Activated naive CD4-positive, alpha-beta T cell treated with anti-CD3 and anti-CD28 coated beads, Interleukin-2, amount 50 U/mL, for 24 hours (primary cell): Measurements from ENCODE around the gene PLCH2.

ENCODE experiments used
- H3K27ac Mint-ChIP-seq: one replicate; pipeline ENCODE4 v1.8.0; 2021; ENCODE audit warnings: mild to moderate bottlenecking, mixed read lengths
- H3K27me3 Mint-ChIP-seq: one replicate; pipeline ENCODE4 v1.8.0; 2021; ENCODE audit warnings: mixed read lengths
- H3K36me3 Mint-ChIP-seq: one replicate; pipeline ENCODE4 v1.8.0; 2021; ENCODE audit warnings: mixed read lengths
- H3K4me1 Mint-ChIP-seq: one replicate; pipeline ENCODE4 v1.8.0; 2021; ENCODE audit warnings: mixed read lengths
- H3K4me3 Mint-ChIP-seq: one replicate; pipeline ENCODE4 v1.8.0; 2021; ENCODE audit warnings: mild to moderate bottlenecking, mixed read lengths
- H3K9me3 Mint-ChIP-seq: one replicate; pipeline ENCODE4 v1.8.0; 2021; ENCODE audit warnings: mixed read lengths

PLCH2 gene

DNA sequence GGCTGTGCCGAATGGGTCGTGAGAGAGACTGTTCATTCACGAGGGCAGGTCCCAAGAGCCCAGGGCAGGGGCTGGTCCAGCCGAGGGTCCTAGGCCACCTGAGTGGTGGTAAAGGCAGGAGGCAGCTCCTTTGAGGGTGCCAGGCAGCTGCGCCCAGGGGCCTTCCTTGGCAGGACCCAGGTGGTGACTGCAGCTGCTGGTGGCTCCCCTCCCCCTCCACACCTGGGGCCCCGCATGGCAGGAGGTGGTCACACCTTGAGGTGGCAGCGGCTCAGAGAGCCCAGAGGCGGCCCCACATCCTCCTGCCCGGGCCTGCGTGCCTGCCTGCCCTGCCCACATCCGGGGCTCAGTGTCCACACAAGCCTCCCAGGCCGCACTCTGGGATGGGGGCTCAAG is 9.8 kb upstream of the PLCH2 start:
- peaks cover 3% of the 10 kb centered on the region for H3K27me3 Mint-ChIP-seq
- no peaks in the 10 kb centered on the region for H3K4me1 Mint-ChIP-seq
- H3K9me3 Mint-ChIP-seq: no peaks in the 10 kb centered on the region
- no peaks in the 10 kb centered on the region for H3K36me3 Mint-ChIP-seq
- no peak overlapping the region for H3K4me3 Mint-ChIP-seq
- H3K27ac Mint-ChIP-seq: no peak overlapping the region

DNA sequence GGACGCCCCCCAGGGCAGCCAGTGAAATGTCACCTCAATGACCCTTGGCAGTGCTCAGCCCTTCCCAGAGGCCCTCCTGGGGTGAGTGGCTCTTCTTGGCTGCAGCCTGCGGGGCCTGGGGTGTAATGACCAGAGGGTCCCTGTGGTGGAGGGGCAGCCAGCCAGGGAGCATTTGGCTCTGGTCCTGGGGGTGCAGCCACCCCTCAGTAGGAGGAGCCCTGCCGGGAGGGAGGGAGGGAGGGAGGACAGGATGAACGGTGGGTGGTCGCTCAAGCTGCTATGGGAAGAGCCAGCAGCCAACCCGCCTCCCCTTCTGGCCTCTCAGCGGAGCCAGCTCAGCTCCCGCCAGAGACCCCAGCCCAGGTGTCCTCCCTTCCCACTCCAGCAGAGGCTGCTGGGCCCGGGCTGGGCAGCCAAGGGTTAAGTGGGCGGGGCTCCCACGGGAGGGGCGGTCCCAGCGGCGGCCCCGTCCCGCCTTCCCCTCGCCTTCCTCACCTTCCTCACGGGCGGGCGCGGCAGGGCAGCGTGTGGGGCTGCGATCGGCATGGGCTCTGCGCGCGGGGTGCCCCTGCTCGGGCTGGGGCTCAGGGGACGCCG is 9.0 kb upstream of the PLCH2 start:
- Mint-ChIP-seq H3K27me3 (peaks cover 3% of the 10 kb centered on the region), H3K4me1 (no peaks in the 10 kb centered on the region), H3K36me3 (no peaks in the 10 kb centered on the region), H3K9me3 (no peaks in the 10 kb centered on the region), H3K27ac (no peak overlapping the region), H3K4me3 (no peak overlapping the region)

DNA sequence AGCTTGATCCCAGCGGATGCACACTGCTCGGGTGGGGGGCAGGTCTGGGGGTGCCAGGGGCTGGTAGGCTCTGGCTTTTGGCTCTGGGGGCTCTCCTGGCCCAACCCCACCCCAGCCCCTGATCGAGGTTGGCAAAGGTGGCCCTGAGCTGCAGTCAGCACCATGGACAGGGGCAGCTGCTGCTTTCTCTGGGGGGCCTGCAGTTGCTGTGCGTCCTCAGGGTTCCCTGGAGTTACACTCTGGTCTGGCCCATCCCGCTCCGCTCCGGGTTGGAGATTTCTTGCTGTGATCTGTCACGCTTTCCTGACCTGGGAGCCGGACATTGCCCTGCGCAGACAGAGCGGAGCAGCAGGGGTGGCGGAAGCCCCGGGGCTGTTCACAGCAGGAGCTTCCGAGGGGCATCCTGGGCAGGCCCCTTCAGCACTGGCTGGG is 8.0 kb upstream of the PLCH2 start:
- Mint-ChIP-seq H3K27me3 (peaks cover 3% of the 10 kb centered on the region), H3K9me3 (no peaks in the 10 kb centered on the region), H3K4me1 (no peaks in the 10 kb centered on the region), H3K4me3 (no peak overlapping the region), H3K36me3 (no peaks in the 10 kb centered on the region), H3K27ac (no peak overlapping the region)

DNA sequence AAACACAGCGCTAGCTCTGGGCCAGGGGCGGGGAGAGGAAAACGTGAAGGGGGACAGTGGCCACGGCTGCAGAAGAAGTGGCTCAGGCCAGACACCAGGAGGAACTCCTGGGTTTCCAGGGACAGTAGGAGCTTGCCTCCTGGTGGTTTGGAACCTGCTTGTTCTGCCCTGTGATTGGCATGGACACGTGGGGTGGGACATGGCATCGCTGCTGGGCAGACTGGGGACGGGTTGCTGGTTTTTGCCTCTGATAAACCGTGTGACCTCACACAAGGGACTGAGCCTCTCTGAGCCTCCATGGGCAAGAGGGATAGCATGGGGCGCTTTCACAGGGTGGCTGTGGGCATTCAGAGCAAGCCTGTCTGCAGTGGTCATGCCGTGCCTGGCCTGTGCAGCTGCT is 7.5 kb upstream of the PLCH2 start:
- H3K36me3 Mint-ChIP-seq: no peaks in the 10 kb centered on the region
- no peak overlapping the region for H3K27ac Mint-ChIP-seq
- no peak overlapping the region for H3K4me3 Mint-ChIP-seq
- H3K27me3 Mint-ChIP-seq: peaks cover 3% of the 10 kb centered on the region
- H3K9me3 Mint-ChIP-seq: no peaks in the 10 kb centered on the region
- H3K4me1 Mint-ChIP-seq: no peaks in the 10 kb centered on the region

DNA sequence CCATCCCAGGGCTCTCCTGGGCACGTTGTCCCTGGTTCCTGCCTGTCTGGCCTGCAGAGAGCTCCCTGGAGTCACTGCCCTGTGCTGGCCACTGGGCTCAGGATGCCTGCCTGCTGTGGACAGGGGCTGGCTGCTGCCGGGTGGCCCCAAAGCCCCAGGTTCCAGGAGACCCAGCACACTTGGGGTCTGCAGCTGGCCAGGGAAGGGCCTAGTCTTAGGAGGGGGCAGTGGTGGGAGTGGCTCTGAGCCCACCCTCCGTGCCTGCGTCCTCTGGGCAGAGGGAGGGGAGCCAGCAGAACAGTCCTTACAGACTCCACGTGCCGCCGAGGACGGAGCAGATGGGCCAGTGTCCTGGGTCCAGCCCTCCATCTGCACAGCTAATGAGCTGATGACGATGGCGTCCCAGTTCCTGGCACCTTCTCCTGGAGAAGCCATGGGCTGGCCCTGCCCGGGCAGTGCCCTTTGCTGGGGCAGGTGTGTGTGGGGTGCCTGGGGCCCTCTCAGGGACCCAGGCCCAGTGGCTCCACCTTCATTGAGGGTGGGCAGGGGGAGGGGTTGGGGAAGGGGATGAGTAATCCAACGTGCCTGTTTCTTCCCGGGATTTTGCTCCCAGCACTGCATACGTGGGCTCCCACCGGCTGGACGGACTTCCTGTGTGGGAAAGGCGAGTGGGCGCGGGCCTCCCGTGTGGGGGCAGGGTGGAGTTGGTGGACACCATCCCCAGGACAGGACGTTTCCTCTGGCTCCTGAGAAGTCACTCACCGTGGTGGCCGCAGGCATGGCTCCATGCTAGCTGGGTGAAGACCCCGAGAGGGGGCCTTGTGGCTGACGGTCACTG is 6.8 kb upstream of the PLCH2 start:
- no peaks in the 10 kb centered on the region for H3K36me3 Mint-ChIP-seq
- peaks cover 1% of the 10 kb centered on the region for H3K27me3 Mint-ChIP-seq
- no peaks in the 10 kb centered on the region for H3K4me1 Mint-ChIP-seq
- H3K27ac Mint-ChIP-seq: no peak overlapping the region
- no peaks in the 10 kb centered on the region for H3K9me3 Mint-ChIP-seq
- no peak overlapping the region for H3K4me3 Mint-ChIP-seq

DNA sequence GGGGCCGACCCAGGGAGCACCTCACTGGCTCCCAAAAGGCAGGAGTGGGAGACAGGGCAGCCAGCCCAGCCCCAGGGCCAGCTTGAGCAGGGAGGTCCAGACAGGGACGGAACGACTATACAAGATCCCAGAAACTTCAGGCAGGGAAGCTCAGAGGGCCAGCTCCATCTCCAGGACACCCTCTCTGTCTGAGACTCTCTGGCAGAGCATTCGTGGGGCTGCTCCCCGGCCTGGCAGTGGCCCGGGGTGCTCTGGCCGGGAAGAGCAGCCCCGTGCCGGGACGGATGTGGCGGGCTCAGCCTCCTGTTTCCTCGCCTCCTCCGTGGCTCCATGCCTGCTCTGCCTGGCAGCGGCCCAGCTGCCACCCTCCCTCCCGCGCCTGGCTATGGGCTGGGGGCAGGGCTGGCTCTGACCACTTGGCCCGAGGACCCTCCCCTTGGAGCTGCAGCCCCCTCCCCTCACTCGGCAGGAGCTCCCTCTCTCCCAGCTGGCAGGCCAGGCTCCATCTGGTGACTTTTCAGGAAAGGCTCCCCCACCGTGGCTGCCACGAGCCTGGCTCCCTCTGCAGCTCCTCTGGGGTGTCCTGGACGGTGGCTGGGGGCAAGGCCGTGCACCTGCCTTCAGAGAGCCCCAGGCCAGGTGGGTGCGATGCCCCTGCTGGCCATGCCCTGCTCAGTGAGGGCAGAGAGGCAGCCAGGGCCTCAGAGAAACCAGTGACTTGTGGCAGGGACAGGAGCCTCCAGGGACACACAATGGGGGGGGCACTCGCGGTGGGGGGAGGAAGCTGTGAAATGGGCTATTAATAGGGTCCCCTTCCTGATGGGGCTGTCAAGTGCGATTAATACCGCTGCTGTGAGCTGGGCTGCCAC is 5.6 kb upstream of the PLCH2 start:
- Mint-ChIP-seq H3K27ac (no peak overlapping the region), H3K9me3 (no peaks in the 10 kb centered on the region), H3K4me1 (no peaks in the 10 kb centered on the region), H3K27me3 (no peaks in the 10 kb centered on the region), H3K4me3 (no peak overlapping the region), H3K36me3 (no peaks in the 10 kb centered on the region)

DNA sequence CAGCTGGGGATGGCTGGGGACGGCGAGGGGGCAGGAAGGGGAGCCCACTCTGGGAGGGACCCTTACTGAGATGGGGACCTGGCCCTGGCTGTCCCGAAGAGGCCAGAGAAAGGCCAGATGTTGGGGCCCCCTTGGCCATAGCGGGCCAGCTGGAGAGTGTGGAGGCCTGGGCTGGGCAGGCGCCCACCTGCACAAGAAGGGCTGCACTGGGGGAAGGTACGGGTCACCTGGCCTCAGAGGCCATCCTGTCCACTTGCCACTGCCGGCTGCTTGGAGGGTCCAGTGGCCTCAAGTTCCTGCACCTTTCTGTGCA is 5.0 kb upstream of the PLCH2 start:
- Mint-ChIP-seq H3K4me1 (no peaks in the 10 kb centered on the region), H3K27ac (no peak overlapping the region), H3K36me3 (no peaks in the 10 kb centered on the region), H3K9me3 (no peaks in the 10 kb centered on the region), H3K27me3 (no peaks in the 10 kb centered on the region), H3K4me3 (no peak overlapping the region)

DNA sequence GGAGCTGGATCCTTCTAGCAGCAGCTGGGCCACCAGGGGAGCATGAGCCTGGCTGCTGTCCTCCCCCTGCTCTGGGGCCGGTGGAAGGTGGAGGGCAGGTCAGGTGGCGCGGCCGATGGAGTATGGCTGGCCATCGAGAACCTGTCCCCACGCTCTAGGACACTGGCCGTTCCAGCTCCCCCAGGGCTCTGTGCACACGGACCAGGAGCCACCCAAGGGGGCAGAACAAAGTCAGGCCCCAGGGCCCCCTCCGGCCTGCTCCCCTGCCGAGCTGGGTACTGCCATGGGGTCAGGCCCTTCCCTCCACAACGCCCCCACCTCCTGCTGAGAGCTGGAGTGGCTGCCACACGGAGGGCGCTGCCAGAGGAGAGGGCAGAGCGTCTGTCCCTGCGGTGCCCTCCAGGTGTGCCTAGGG is 4.5 kb upstream of the PLCH2 start:
- no peaks in the 10 kb centered on the region for H3K27me3 Mint-ChIP-seq

DNA sequence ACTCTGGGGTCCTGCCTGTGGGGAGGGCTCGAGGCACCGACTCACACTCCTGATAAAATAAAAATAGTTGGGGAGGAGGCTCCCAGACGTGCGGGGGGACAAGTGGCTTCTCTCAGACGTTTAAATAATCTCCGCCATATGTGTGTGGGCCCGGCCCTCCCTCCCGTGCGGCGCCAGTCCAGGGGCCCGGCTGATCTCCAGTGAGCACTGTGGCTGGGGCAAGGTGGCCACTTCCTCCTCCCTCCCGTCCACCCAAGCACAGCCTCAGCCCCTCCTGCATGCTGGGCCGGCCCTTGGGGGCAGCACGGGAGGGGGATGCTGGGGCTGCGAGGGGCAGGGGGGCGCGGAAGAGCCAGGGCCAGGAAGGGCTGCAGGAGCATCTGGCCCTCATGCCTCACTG is 4.0 kb upstream of the PLCH2 start:
- no peak overlapping the region for H3K27ac Mint-ChIP-seq
- no peaks in the 10 kb centered on the region for H3K36me3 Mint-ChIP-seq
- no peaks in the 10 kb centered on the region for H3K4me1 Mint-ChIP-seq
- no peaks in the 10 kb centered on the region for H3K27me3 Mint-ChIP-seq
- H3K9me3 Mint-ChIP-seq: no peaks in the 10 kb centered on the region
- no peak overlapping the region for H3K4me3 Mint-ChIP-seq

More for the DNA sequence above, 4.5 kb upstream of the PLCH2 start:
- Mint-ChIP-seq H3K9me3 (no peaks in the 10 kb centered on the region), H3K4me3 (no peak overlapping the region), H3K36me3 (no peaks in the 10 kb centered on the region), H3K4me1 (no peaks in the 10 kb centered on the region), H3K27ac (no peak overlapping the region)

DNA sequence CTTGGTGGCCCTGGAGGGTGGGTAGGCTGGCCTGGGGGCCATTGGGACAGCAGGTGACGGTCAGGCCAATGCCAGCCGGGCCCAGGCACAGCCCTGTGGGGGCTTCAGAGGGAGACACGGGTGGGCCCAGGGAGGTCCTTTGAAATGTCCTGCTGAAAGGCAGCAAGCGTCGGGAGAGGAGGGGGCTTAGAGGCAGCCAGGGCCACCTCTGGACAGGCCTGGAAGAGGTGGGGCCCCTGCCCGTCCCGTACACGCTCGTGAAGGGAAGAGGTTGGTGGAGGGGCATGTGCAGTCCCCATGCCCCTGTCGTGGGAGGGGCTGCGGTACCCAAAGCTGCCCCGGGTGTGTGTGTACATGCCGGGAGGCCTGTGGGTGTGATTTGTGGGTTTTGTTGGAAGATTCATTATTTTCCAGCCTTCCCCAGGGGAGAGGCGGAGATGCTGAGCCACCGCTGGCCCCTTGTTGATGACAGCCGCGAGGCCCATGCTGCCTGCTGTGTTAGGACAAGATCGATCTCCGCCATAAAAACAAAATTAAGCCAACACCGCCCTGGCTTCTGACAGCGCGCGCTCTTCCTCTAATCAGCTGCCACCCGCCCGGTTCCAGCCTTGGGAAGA is 3.4 kb upstream of the PLCH2 start:
- Mint-ChIP-seq H3K27ac (no peak overlapping the region), H3K36me3 (no peaks in the 10 kb centered on the region), H3K27me3 (no peaks in the 10 kb centered on the region), H3K9me3 (no peaks in the 10 kb centered on the region), H3K4me1 (no peaks in the 10 kb centered on the region), H3K4me3 (no peak overlapping the region)

DNA sequence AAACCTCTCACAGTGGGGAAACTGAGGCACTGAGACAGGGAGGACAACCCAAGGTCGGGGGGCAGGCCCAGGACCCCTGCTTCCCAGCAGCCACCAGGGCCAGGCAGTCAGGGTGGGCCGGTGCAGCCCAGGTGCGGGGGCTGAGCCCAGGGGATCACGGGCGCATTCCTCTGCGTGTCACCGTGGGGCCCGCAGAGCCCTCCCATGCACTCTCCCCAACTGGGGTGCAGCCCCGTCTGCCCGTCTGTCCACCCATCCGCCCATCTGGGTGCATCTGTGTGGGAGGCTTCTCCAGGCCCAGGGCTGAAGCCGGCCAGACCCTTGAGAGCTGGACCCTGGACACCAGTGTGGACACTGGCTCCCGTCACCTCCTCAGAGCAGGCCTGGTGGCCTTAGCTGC is 2.9 kb upstream of the PLCH2 start:
- Mint-ChIP-seq H3K36me3 (no peaks in the 10 kb centered on the region), H3K9me3 (no peaks in the 10 kb centered on the region), H3K4me1 (no peaks in the 10 kb centered on the region), H3K27me3 (no peaks in the 10 kb centered on the region), H3K4me3 (no peak overlapping the region), H3K27ac (no peak overlapping the region)

DNA sequence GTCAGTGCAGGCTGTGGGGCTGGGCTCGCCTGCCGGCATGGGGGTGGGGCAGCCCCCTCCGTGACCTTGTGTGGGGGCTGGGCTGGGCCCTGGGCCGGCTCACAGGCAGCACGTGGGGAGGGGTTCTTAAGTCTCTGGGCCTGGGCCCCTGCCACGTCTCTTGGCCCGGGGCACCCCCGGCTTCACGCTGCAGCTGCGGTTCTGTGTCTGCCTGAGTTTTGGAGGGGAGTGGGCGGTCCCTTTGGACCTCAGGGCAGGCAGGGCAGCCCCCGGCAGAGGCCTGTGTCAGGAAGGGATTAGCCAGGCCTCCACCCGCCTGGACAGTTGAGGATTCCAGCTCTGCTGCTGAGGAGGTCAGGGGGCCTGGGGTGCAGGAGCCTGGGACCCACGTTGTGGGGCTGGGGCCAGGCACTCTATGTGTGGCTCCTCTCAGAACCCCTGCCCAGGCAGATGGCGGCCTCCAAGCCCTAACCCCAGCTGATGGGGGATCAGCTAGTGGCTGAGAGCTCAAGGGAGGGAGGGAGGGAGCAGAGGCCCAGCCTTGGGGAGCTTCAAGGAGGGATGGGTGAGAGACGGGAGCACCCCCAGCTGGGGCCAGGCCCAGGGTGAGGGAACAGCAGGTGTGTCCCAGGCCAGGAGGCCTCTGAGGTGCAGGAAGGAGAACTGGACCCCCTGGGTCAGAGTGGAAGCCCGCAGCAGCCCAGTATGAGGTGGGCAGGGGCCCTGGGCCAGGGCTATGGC is 1.8 kb upstream of the PLCH2 start:
- Mint-ChIP-seq H3K4me1 (no peaks in the 10 kb centered on the region), H3K4me3 (no peak overlapping the region), H3K27me3 (no peaks in the 10 kb centered on the region), H3K36me3 (no peaks in the 10 kb centered on the region), H3K9me3 (no peaks in the 10 kb centered on the region), H3K27ac (no peak overlapping the region)

DNA sequence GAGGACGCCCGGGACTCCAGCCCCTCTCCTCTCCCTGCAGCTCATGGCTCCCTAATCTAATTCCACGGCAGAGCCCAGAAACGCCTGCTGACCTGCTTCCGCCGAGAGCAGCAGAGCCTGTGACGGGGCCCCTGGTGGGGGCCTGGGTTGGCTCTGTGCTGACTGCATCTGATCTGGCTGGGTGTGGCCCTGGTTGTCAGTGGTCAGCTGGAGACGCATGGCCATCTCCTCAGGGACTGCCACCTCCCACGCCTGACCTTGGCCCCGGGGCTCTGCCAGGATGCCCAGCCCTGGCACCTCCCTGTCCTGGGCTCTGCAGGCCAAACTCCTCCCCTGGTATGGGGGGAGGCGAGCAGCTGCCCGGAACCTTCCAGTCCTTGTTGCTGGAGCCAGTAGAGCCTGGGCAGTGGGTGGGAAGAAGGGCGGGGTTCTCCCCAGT is 1.1 kb upstream of the PLCH2 start:
- H3K9me3 Mint-ChIP-seq: no peaks in the 10 kb centered on the region

DNA sequence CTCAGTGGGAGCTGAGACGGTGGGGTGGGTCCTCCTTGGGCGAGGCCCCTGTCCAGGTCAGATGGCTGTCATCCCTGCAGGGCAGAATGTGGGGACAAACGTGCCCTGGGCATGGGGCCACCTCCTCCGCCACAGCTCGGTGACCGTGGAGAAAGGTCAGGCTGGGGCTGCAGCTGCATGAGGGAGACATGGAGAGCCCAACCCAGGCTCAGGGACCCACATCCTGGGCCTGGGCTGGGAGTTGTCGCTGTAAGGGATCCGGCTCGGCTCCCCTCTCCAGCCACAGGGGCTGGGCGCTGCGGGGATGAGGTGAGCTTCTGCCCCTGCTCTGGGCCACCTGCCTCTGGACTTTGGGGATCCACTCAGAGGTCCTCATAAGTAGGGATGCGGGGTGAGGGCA is 518 bp upstream of the PLCH2 start:
- no peaks in the 10 kb centered on the region for H3K27me3 Mint-ChIP-seq
- no peaks in the 10 kb centered on the region for H3K9me3 Mint-ChIP-seq

More for the DNA sequence above, 1.1 kb upstream of the PLCH2 start:
- Mint-ChIP-seq H3K27ac (no peak overlapping the region), H3K36me3 (no peaks in the 10 kb centered on the region), H3K4me3 (no peak overlapping the region), H3K27me3 (no peaks in the 10 kb centered on the region), H3K4me1 (no peaks in the 10 kb centered on the region)

DNA sequence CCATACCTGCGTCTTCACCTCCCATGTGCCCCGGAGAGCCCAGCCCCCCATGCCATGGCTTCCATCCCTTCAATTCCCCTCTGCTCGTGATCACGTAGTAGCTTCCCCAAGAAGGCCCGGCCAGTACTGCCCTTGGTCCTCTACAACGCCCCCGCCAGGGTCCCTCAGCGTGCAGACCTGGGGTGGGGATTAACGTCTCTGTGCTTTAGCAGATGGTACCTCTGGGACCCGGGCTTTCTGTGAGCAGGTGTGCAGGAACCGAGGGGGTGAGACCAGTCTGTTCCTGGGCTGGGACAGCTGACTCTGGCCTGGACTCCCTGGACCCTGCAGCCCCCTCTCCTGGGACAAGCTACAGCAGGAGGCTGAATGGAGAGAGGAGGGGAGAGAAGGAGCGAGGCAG is 1.2 kb downstream of the PLCH2 start:
- Mint-ChIP-seq H3K4me3 (no peak overlapping the region), H3K9me3 (no peaks in the 10 kb centered on the region), H3K4me1 (no peaks in the 10 kb centered on the region), H3K36me3 (no peaks in the 10 kb centered on the region), H3K27ac (peak overlapping the region; percentile 35), H3K27me3 (no peaks in the 10 kb centered on the region)

More for the DNA sequence above, 518 bp upstream of the PLCH2 start:
- Mint-ChIP-seq H3K27ac (no peak overlapping the region), H3K4me3 (no peak overlapping the region), H3K4me1 (no peaks in the 10 kb centered on the region), H3K36me3 (no peaks in the 10 kb centered on the region)
